ENCODE measurements around the gene MYH4. TPM values are rescaled to one million over a fixed set of nuclear protein-coding genes. Genes with fewer than 3 reads are reported as not detected.

The MYH4 gene
- total RNA-seq (not detected in 2 replicates), polyA plus RNA-seq (not detected in 2 replicates), polyA minus RNA-seq (ENCODE audit: low replicate concordance) (not detected in 2 replicates)
- polyA plus RNA-seq (2012), result not detected in 2 replicates

DNA sequence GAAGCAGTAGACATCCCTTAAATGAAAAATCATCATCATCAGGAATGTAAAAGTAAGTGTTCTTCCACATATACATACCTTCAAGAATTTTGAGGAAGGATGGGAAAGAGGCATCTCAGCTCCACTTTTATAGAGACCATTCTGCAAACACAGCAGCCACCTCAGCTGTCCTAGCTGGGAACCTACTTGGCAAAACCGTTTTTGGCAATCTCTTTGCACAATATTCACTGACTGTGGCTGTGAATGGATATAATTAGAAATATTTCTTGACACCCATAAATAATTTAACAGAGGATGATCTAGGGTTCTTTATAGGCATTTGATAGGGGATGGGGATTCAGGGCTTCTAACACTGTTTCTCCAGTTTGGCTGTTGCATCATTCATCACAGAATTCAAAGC is at the start of gene MYH4:
TSS of gene MYH4 (minus strand) at position 101 of the 400 bp plus-strand sequence. CDS start 2,814 bp downstream, outside the sequence.
- Histone ChIP-seq H3K79me2 (ENCODE audit: control insufficient read depth, insufficient read depth, low read length) (no peaks in the 10 kb centered on the region), H3K4me3 (replicated peaks in 1 of 4; ENCODE audit: control extremely low read depth in 1 of 4, insufficient read depth in 1 of 4, low read depth in 3 of 4, low read length in 4 of 4) (no peak within 1 kb of the TSS), H3K36me3 (ENCODE audit: control insufficient read depth, insufficient read depth, low read length) (no peaks in the 10 kb centered on the region), H3K27ac (ENCODE audit: insufficient read depth, low read length) (no peak within 1 kb of the TSS), H3K9ac (ENCODE audit: insufficient read depth, low read length) (no peak within 1 kb of the TSS), H3K4me2 (ENCODE audit: extremely low read depth, insufficient read depth, low read length) (no peak within 1 kb of the TSS), H2AFZ (ENCODE audit: low read length) (no peak within 1 kb of the TSS), H3K27me3 (ENCODE audit: control insufficient read depth, insufficient read depth, low read length) (no peaks in the 10 kb centered on the region), H3K9me3 (ENCODE audit: control insufficient read depth, insufficient read depth, low read depth, low read length) (no peaks in the 10 kb centered on the region), H3K4me1 (ENCODE audit: control insufficient read depth, extremely low read depth, insufficient read depth, low read length) (no peaks in the 10 kb centered on the region), H4K20me1 (ENCODE audit: control insufficient read depth, extremely low read depth, insufficient read depth, low read length) (no peaks in the 10 kb centered on the region)
- no peak for TF ChIP-seq EZH2 (IDR thresholded peaks at IDR 0.05; ENCODE audit: low read length, missing control alignments)
- TF ChIP-seq, protein P1, sequence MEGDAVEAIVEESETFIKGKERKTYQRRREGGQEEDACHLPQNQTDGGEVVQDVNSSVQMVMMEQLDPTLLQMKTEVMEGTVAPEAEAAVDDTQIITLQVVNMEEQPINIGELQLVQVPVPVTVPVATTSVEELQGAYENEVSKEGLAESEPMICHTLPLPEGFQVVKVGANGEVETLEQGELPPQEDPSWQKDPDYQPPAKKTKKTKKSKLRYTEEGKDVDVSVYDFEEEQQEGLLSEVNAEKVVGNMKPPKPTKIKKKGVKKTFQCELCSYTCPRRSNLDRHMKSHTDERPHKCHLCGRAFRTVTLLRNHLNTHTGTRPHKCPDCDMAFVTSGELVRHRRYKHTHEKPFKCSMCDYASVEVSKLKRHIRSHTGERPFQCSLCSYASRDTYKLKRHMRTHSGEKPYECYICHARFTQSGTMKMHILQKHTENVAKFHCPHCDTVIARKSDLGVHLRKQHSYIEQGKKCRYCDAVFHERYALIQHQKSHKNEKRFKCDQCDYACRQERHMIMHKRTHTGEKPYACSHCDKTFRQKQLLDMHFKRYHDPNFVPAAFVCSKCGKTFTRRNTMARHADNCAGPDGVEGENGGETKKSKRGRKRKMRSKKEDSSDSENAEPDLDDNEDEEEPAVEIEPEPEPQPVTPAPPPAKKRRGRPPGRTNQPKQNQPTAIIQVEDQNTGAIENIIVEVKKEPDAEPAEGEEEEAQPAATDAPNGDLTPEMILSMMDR (conservative IDR thresholded peaks at IDR 0.05 in 1 of 2, IDR thresholded peaks at IDR 0.05 in 1 of 2; ENCODE audit: low read depth in 1 of 2, low read length in 2 of 2), result no peak
- no peak for DNase-seq (ENCODE audit: low read depth in 2 of 2)

DNA sequence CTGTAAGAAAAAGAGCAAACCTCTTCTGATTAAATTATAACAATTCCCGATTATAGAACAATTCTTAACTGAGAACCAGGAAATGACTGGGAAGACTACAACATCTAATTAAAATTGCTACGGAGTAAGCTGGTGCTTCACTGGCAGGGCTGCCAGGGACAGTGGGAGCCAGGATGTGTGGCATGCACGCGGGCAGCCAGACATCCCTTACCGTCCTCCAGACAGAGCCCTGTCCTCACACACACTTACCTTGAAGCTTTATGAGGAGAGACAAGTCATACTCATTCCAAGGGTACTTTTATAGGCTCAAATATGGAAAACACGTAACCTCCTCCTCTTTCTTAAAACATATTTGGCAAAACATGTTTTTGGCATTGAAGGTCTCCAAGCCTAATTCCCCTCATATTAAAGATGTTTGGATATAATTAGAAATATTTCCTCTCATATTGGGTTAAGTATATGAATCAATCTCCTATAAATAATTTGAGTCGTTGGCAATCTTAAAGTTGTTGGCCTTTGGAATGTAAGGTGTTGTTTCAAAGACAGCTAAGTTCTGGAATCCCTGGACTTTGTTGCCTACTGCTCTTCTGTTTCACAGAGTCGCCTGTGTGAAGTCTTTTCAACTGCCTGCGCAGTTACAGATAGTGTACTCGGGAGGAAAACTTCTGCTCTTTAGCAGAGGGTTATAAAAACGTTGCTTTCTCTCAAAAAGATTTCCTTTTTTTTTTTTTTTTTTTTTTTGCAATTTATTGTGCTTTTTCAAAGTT is 49.1 kb upstream of the MYH4 start, which contains the start of gene MYH1:
TSS of gene MYH1 (minus strand) at position 272 of the 767 bp plus-strand sequence. CDS start 1,900 bp downstream, outside the sequence.
- H2AFZ ChIP-seq (ENCODE audit: low read length), result no peak within 1 kb of the TSS
- H3K36me3 ChIP-seq (ENCODE audit: control insufficient read depth, insufficient read depth, low read length), result no peaks in the 10 kb centered on the region
- H3K4me1 ChIP-seq (ENCODE audit: control insufficient read depth, extremely low read depth, insufficient read depth, low read length), result no peaks in the 10 kb centered on the region
- no peak within 1 kb of the TSS for H3K27ac ChIP-seq (ENCODE audit: insufficient read depth, low read length)
- no peaks in the 10 kb centered on the region for H4K20me1 ChIP-seq (ENCODE audit: control insufficient read depth, extremely low read depth, insufficient read depth, low read length)
- H3K9ac ChIP-seq (ENCODE audit: insufficient read depth, low read length), result no peak within 1 kb of the TSS
- no peaks in the 10 kb centered on the region for H3K79me2 ChIP-seq (ENCODE audit: control insufficient read depth, insufficient read depth, low read length)
- no peak within 1 kb of the TSS for H3K4me2 ChIP-seq (ENCODE audit: extremely low read depth, insufficient read depth, low read length)
- no peak for DNase-seq (ENCODE audit: low read depth in 2 of 2)
- H3K4me3 ChIP-seq (replicated peaks in 1 of 4; ENCODE audit: control extremely low read depth in 1 of 4, insufficient read depth in 1 of 4, low read depth in 3 of 4, low read length in 4 of 4), result no peak within 1 kb of the TSS
- no peak for TF ChIP-seq EZH2 (IDR thresholded peaks at IDR 0.05; ENCODE audit: low read length, missing control alignments)
- TF ChIP-seq, protein P1 (conservative IDR thresholded peaks at IDR 0.05 in 1 of 2, IDR thresholded peaks at IDR 0.05 in 1 of 2; ENCODE audit: low read depth in 1 of 2, low read length in 2 of 2), result no peak
- H3K9me3 ChIP-seq (ENCODE audit: control insufficient read depth, insufficient read depth, low read depth, low read length), result no peaks in the 10 kb centered on the region
- H3K27me3 ChIP-seq (ENCODE audit: control insufficient read depth, insufficient read depth, low read length), result no peaks in the 10 kb centered on the region

DNA sequence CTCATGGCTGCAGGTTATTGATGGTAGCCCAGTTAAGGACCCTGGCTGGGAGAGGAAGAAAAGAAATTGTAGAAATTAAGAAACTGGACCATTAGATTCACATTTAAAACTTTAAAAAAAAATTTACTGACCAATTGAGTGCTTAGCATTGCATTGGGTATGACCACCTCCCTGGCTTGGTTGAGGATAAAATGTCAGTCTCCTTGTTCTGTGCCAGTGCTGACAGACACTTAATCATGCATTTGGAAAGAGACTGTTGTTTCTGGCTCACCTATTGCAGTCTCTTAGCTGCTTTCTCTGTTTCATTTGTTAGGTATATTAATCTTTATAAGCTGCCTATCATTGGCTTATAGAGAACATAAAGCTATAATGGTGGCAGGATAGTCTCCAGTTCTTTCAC is 47.3 kb upstream of the MYH4 start:
- no peak for DNase-seq (ENCODE audit: low read depth in 2 of 2)
- H3K4me1 ChIP-seq (ENCODE audit: control insufficient read depth, extremely low read depth, insufficient read depth, low read length), result no peaks in the 10 kb centered on the region
- H3K4me3 ChIP-seq (replicated peaks in 1 of 4; ENCODE audit: control extremely low read depth in 1 of 4, insufficient read depth in 1 of 4, low read depth in 3 of 4, low read length in 4 of 4), result no peak overlapping the region
- H3K27me3 ChIP-seq (ENCODE audit: control insufficient read depth, insufficient read depth, low read length), result no peaks in the 10 kb centered on the region
- no peak overlapping the region for H2AFZ ChIP-seq (ENCODE audit: low read length)
- H3K9ac ChIP-seq (ENCODE audit: insufficient read depth, low read length), result no peak overlapping the region
- H3K27ac ChIP-seq (ENCODE audit: insufficient read depth, low read length), result no peak overlapping the region
- TF ChIP-seq EZH2 (IDR thresholded peaks at IDR 0.05; ENCODE audit: low read length, missing control alignments), result no peak
- TF ChIP-seq, protein P1 (conservative IDR thresholded peaks at IDR 0.05 in 1 of 2, IDR thresholded peaks at IDR 0.05 in 1 of 2; ENCODE audit: low read depth in 1 of 2, low read length in 2 of 2), result no peak
- H4K20me1 ChIP-seq (ENCODE audit: control insufficient read depth, extremely low read depth, insufficient read depth, low read length), result no peaks in the 10 kb centered on the region
- no peaks in the 10 kb centered on the region for H3K9me3 ChIP-seq (ENCODE audit: control insufficient read depth, insufficient read depth, low read depth, low read length)
- no peaks in the 10 kb centered on the region for H3K36me3 ChIP-seq (ENCODE audit: control insufficient read depth, insufficient read depth, low read length)
- H3K4me2 ChIP-seq (ENCODE audit: extremely low read depth, insufficient read depth, low read length), result no peak overlapping the region
- no peaks in the 10 kb centered on the region for H3K79me2 ChIP-seq (ENCODE audit: control insufficient read depth, insufficient read depth, low read length)

Measured in fibroblast of lung (primary cell).